NCI-H146 treated with DMSO at 0.1 percent for 48 hours (cell line): ENCODE results near the gene ITPKB.

Experiments used
- DNase-seq: peaks from one replicate; lab custom pipeline; 2025; ENCODE audit not compliant: unreplicated experiment; lab: John Stamatoyannopoulos, UW

The ITPKB gene

DNA sequence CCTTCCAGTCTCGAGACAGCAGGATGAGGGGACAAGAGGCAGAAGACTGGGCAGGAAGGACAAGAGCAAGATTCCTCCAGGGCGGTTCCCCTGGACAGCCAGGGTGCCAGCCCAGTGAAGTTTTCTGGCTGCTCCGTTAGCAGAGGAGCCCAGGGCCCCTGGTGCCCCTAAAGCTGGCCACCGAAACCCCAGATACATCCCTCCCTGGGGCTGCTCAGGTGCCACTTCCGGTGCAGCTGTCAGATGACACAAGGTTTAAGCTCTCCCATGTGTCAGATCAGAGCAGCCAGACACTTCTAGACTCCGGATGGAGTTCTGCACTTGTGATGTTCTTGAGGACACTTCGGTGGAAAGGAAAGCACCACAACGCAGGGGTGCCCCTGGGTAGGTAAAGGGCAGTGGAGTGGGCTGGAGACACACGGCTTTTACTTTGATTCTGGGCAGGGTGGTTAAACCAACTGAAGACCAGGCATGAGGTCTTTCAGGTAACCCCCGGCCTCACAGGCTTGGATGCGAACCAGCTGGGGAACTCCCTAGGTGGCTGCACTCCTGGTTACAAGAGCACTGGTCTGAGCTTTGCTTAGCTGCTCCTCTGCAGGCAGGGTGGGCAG lies 85.7 kb downstream of the ITPKB start:
- no peak for DNase-seq

DNA sequence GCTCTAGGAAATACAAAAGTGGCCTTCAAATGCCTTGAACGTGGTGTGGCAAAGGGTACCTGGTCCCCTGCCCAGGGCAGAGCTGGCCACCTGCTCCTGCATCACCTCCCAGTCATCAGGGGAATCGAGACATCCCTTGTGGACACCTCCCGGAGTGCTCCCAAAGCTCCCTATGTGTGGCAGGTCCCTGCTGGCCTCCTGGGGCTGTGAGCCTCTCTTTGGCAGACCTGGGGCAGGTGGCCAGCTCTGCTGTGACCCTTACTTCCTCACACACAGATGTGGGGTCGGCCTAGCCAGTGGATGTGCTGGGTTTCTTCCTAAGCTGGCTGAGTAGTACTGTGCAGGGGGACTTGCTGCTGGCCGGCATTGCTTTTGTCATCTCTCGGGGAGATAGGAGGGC lies 86.5 kb downstream of the ITPKB start:
- DNase-seq = no peak

DNA sequence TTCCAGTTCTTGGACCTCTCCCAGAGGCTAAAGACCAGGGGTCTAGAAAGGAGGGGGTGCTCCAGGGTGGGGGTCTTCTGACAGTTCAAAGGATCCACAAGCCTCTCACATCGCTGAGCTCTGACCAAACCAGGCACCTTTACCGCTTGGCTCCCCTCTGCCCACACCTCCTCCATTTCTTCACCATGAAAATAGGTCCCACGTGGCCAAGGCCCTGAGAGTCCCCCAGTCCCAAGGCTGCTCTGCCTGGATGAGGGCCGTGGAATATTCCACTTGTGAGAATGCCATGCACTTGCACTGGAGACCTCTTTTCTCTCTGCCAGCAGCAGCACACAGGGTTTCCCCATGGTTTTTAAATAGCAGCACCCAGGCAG lies 87.4 kb downstream of the ITPKB start:
- DNase-seq = no peak

- no peak for DNase-seq
These were observed 87.9 kb downstream of the ITPKB start for GRCh38 chr1:226651041-226651731.

DNA sequence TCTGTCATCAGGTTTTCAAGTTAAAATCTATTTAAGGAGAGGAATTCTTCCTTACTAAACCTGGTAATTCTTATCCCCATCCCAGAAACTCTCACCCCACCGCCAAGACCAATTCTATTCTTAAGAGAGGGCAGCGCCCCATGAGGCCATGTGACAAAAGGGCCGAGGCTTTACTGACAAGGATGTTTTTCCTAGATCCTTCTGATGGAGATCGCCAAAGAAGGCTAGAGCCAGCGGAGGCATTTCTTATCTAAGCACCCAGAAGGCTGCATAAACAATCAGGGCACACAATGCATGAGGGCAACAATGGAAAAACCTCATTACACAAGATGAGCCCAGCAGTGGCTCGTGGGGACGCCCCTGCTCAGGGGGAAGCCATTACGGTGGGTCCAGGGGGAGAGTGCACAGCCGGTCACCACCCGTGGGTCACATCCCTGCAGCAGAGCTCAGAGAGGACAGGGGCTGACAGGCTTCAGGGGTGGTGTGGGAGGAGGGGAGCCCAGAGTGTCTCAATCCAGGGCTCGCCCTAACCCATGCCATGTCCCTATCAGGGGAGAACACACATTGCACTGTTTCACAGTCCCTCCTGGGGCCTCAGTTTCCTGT lies 88.7 kb downstream of the ITPKB start:
- no peak for DNase-seq

GRCh38 chr1:226649780-226650179 lies 89.3 kb downstream of the ITPKB start:
- no peak for DNase-seq

DNA sequence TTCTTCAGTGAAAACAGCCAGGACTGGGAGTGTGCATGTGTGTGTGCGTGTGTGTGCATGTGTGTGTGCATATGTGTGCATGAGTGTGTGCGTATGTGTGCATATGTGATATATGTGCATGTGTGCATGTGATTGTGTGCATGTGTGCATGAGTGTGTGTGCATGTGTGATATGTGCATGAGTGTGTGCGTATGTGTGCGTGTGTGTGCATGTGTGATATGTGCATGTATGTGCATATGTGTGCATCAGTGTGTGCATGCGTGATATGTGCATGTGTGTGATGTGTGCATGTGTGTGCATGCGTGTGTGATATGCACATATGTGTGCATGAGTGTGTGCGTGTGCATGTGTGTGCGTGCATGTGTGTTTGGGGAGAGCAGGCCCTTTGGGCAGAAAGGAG lies 89.8 kb downstream of the ITPKB start:
- no peak for DNase-seq

- no peak for DNase-seq
These were observed 90.7 kb downstream of the ITPKB start for GRCh38 chr1:226648421-226648820.

- no peak for DNase-seq
These were observed 91.4 kb downstream of the ITPKB start for GRCh38 chr1:226647719-226648118.

- no peak for DNase-seq
These were observed 92.1 kb downstream of the ITPKB start for GRCh38 chr1:226646870-226647449.

GRCh38 chr1:226646026-226646869 lies 92.8 kb downstream of the ITPKB start:
- DNase-seq = no peak

- DNase-seq = no peak
These were observed 93.7 kb downstream of the ITPKB start for GRCh38 chr1:226645279-226645976.

- DNase-seq = no peak
These were observed 94.4 kb downstream of the ITPKB start for GRCh38 chr1:226644541-226645176.

- no peak for DNase-seq
These were observed 95.2 kb downstream of the ITPKB start for GRCh38 chr1:226643611-226644540.

GRCh38 chr1:226643177-226643576 lies 95.9 kb downstream of the ITPKB start:
- no peak for DNase-seq

GRCh38 chr1:226642421-226642820 lies 96.7 kb downstream of the ITPKB start:
- no peak for DNase-seq

DNA sequence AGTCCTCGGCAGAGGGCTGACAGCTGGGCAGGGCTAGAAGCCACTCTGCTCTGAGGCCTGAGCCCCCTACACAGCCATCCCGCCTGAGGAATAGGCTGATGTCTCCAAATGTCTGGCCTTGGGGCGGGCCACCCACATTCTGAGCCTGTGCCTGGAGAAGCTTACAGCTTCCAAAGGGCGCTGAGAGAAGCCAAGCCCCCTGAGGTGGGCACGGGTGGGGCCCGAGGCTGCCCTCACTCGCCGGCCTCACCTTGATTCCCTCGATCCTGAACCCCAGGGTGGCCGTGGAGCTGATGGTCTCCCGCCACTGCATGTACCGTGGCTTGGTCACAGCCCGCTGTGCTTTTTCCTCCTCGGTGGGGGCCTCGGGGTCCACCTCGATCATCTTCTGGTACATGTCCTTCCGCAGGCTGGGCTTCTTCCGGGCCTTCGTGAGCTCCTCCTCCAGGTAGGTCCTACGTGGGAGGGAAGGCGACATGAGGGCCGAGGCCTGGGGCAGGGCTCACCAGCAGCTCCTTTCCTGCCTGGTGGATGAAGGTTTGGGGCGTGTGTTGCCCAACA lies 97.3 kb downstream of the ITPKB start:
- no peak for DNase-seq

DNA sequence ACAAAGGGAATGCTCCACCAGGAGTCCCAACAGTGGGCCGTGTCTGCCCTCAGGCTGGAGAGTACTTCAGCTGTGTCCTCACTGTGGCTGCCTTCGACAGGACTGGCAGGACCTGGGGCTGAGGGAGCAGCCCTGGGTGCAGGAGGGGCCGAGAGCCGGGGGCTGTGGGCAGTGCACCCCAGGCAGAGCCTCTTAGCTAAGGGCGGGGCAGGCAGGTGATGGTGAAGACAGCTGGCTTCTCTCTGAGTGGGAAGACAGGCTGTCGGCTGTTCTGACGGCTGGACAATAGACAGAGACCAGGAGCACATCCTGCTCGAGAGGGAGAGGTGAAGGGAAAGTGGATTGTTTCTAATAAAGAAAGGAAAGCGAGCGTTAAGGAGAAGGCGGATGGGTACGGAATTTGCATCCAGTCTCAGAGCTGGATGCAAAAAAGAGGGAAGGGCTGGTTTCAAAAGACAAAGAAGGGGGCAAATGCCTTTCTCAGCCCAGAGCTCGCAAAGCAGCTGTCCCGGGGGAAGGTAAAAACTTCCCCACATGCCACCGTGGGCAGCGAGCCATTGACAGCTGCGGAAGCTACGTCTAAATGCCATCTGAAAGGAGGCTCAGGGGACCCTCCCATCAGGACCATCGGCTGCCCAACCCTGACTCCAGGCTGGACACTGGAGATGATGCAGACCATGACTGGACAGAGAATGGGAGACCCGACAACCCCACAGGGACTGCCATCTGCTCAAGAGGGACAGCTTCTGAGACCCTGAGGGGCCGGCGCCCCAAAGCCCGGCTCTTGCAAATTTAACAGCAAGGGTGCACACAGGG lies 98.6 kb downstream of the ITPKB start:
- peak; percentile 48 for DNase-seq
